Endothelial cell of umbilical vein (primary cell): ENCODE results near the gene BAAT.

ENCODE experiments used
- EZH2 ChIP-seq: IDR thresholded peaks from 2 replicates; pipeline ENCODE4 v1.6.1; 2012; ENCODE audit warnings: borderline replicate concordance, low read depth, mild to moderate bottlenecking, moderate library complexity, low read length, inconsistent platforms; ENCODE audit not compliant: severe bottlenecking
- FOS ChIP-seq: IDR thresholded peaks from 2 replicates; pipeline ENCODE4 v1.6.1; 2011; ENCODE audit warnings: mild to moderate bottlenecking, low read length, moderate library complexity, borderline replicate concordance; ENCODE audit not compliant: insufficient read depth
- MYC ChIP-seq: IDR thresholded peaks from one replicate; pipeline ENCODE4 v1.6.1; 2011; ENCODE audit warnings: mild to moderate bottlenecking, low read depth, low read length
- POLR2A ChIP-seq: IDR thresholded peaks from 2 replicates; pipeline ENCODE4 v1.6.1; 2012; ENCODE audit warnings: low read depth, mild to moderate bottlenecking, control low read depth, low read length
- POLR2AphosphoS5 ChIP-seq: IDR thresholded peaks from 2 replicates; pipeline ENCODE4 v1.6.1; 2012; ENCODE audit warnings: low read depth, mild to moderate bottlenecking, control low read depth, low read length, moderate library complexity; ENCODE audit not compliant: insufficient read depth
- TF ChIP-seq, protein P1 (sequence below), 2 donors: IDR thresholded peaks; 1 replicate in 1 of 2; 2 replicates in 1 of 2; pipeline ENCODE4 v1.5.1; 2011; ENCODE audit warnings: low read length in 2 of 2, mild to moderate bottlenecking in 2 of 2, moderate library complexity in 2 of 2, control low read depth in 1 of 2, inconsistent platforms in 1 of 2, low read depth in 1 of 2; ENCODE audit not compliant: insufficient read depth in 1 of 2; ENCODE audit errors: extremely low read depth in 1 of 2
- TF ChIP-seq, protein P2 (sequence below): IDR thresholded peaks from 2 replicates; pipeline ENCODE4 v1.6.1; 2011; ENCODE audit not compliant: insufficient read depth, insufficient read length

DNA sequence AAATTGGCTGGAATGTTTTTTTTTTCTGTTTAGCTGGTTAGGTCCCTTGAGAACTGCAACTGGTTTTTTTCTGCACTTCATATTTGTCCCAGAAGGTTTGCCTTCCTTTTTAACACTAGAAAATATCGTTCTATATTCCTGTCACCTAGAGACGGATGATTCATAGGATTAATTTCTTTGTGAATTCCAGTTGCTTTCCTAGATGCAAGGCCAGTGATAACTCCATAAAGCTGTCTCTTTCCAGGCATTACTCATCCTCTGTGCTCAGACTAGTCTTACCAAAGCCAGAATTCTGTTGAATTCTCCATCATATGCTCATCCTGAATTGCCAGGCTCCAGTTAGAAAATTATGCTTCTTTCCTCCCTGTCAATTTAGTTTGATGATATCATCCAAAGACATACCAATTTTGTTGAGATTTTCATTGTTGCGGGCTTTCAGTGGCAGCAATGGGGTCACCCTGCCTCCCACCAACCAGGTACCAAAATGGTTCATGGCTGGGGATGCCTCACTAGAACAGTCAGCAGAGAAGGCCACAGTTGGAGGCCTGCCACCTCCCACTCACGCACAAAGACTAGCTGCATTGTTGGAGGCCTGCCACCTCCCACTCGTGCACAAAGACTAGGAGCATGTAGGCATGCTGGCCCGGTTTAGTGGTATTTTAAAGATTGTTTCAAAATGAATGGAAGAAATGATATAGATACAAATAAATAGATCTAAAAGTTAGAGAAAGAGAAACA lies 8.5 kb downstream of the BAAT start:
- TF ChIP-seq, protein P1, sequence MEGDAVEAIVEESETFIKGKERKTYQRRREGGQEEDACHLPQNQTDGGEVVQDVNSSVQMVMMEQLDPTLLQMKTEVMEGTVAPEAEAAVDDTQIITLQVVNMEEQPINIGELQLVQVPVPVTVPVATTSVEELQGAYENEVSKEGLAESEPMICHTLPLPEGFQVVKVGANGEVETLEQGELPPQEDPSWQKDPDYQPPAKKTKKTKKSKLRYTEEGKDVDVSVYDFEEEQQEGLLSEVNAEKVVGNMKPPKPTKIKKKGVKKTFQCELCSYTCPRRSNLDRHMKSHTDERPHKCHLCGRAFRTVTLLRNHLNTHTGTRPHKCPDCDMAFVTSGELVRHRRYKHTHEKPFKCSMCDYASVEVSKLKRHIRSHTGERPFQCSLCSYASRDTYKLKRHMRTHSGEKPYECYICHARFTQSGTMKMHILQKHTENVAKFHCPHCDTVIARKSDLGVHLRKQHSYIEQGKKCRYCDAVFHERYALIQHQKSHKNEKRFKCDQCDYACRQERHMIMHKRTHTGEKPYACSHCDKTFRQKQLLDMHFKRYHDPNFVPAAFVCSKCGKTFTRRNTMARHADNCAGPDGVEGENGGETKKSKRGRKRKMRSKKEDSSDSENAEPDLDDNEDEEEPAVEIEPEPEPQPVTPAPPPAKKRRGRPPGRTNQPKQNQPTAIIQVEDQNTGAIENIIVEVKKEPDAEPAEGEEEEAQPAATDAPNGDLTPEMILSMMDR (IDR thresholded peaks at IDR 0.05; ENCODE audit: extremely low read depth in 1 of 2, insufficient read depth in 1 of 2, low read depth in 1 of 2, low read length in 2 of 2), result no peak
- TF ChIP-seq POLR2A (no peak), POLR2AphosphoS5 (no peak), MYC (no peak), EZH2 (no peak), FOS (no peak)
- TF ChIP-seq, protein P2, sequence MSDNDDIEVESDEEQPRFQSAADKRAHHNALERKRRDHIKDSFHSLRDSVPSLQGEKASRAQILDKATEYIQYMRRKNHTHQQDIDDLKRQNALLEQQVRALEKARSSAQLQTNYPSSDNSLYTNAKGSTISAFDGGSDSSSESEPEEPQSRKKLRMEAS, result no peak
